AG09319 (cell line): ENCODE results near the gene GJA9.
"Not testable (repeated sequence)": the region's sequence is repeated elsewhere in the genome, so short reads cannot be mapped to it uniquely, and the experiment has no call there.

Experiments
- DNase-seq: peaks from one replicate; pipeline ENCODE4 v3.0.0-alpha.2; 2010; ENCODE audit warnings: low read depth; ENCODE audit errors: extremely low read depth
- CTCF ChIP-seq: IDR thresholded peaks from 2 replicates; pipeline ENCODE4 v1.5.1; 2011; ENCODE audit warnings: low read depth, mild to moderate bottlenecking, inconsistent platforms, low read length, moderate library complexity

GJA9 gene

GRCh38 chr1:38859561-38860453, 21.6 kb downstream of the GJA9 start, which contains the start of gene RRAGC:
RRAGC (minus strand) TSS chr1:38859772; CDS start chr1:38859646, 126 bp downstream.
- TF ChIP-seq CTCF, result no peak
- peak; percentile 94 for DNase-seq

- DNase-seq, result no peak
Measured at GRCh38 chr1:38858833-38859560, 22.4 kb downstream of the GJA9 start.

GRCh38 chr1:38852780-38853179, 28.6 kb downstream of the GJA9 start:
- no peak for TF ChIP-seq CTCF
- DNase-seq, result no peak

More at GRCh38 chr1:38858833-38859560, 22.4 kb downstream of the GJA9 start:
- no peak for TF ChIP-seq CTCF

DNA sequence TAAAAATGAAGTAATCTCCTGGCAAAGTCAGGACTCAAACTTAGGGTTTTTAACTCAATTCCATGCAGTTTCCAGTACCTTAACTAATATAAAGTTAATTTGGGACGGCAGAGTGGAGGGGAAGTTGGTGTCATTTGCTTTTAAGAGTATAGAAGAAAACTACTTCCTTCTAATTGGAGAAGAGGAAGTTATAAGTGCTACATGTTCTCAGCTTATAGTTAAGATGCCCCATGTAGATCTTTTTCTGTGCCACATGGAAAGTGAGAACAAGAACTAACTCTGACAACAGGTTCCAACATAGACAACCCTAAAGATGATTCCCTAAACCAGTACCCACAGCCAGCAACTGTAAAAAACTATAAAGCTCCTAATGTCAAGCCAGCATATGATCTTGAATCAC, 33.3 kb downstream of the GJA9 start:
- no peak for TF ChIP-seq CTCF
- no peak for DNase-seq

- TF ChIP-seq CTCF, result no peak
- DNase-seq, result no peak
Measured at GRCh38 chr1:38846210-38846609, 35.2 kb downstream of the GJA9 start.

GRCh38 chr1:38845088-38845487, 36.3 kb downstream of the GJA9 start:
- DNase-seq, result not testable (repeated sequence)

DNA sequence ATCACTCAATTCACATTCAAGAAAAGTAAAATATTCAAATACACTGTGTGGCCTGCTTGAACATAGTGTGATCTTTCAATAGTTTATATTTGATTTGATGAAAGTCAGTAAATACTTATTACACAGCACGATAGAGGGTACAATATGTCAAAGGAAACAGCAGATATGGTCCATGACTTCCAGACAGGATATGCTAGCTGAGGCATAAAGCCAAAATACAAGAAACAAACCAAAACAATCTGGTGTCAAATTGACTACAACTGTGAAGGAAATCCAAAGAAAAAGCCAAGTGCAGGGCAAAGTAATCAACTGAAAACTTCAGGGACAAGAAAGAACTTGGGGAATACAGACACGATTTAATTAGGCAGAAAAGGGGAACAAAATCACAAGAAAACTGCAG, 41.1 kb downstream of the GJA9 start:
- TF ChIP-seq CTCF, result no peak
- no peak for DNase-seq
